ENCODE results near the gene DHPS.

The DHPS gene

GRCh38 chr19:12696366-12697335 lies 15.0 kb upstream of the DHPS start, which contains the start of gene FBXW9:
FBXW9 (minus strand) TSS chr19:12696631; CDS start chr19:12696581, 50 bp downstream.
- Histone ChIP-seq H3K27me3 (replicated peaks in 2 of 5; ENCODE audit: control insufficient read depth in 4 of 5, insufficient read depth in 5 of 5, low read length in 4 of 5) (no peaks in the 10 kb centered on the region), H3K4me1 (ENCODE audit: control extremely low read depth in 1 of 4, control insufficient read depth in 4 of 4, insufficient read depth in 4 of 4, low read length in 3 of 4) (peaks cover 7 to 43% (median 32%) of the 10 kb centered on the region in 4 experiments), H3K27ac (ENCODE audit: insufficient read depth in 1 of 2, low read depth in 1 of 2, low read length in 2 of 2, poor library complexity in 1 of 2, severe bottlenecking in 2 of 2) (peak within 1 kb of the TSS; percentile 68 to 87), H3K9me3 (ENCODE audit: control extremely low read depth in 1 of 5, control insufficient read depth in 4 of 5, insufficient read depth in 2 of 5, low read depth in 1 of 5, low read length in 4 of 5) (no peaks in the 10 kb centered on the region), H3K36me3 (ENCODE audit: control insufficient read depth in 4 of 4, insufficient read depth in 4 of 4, low read length in 3 of 4) (peaks cover 6 to 40% (median 18%) of the 10 kb centered on the region in 4 experiments), H3K4me3 (ENCODE audit: control insufficient read depth in 1 of 7, extremely low read depth in 1 of 7, insufficient read depth in 4 of 7, low read depth in 2 of 7, low read length in 6 of 7) (peak within 1 kb of the TSS; percentile 60 to 93 (median 84))
- CTCF ChIA-PET = interaction anchor here (0.7 to 3.5 kb wide), 13 partner anchors 11 to 132 kb away, joined by 3 to 27 read pairs (median 3); partner anchors contain the start of genes DHPS and JUNB
- POLR2A ChIA-PET = interaction anchor here (0.5 to 1.7 kb wide), 8 partner anchors 12 to 1721 kb away, joined by 3 to 10 read pairs (median 3); partner anchors contain the start of gene DHPS
- 4% methylated on average over 56 of the region's 59 CpGs for WGBS (ENCODE audit: insufficient coverage)
- peak; percentile 99 for DNase-seq

- Histone ChIP-seq H3K9me3 (ENCODE audit: control extremely low read depth in 1 of 5, control insufficient read depth in 4 of 5, insufficient read depth in 2 of 5, low read depth in 1 of 5, low read length in 4 of 5) (no peaks in the 10 kb centered on the region), H3K27ac (ENCODE audit: insufficient read depth in 1 of 2, low read depth in 1 of 2, low read length in 2 of 2, poor library complexity in 1 of 2, severe bottlenecking in 2 of 2) (peak overlapping the region in 1 of 2 experiments; percentile 87), H3K36me3 (ENCODE audit: control insufficient read depth in 4 of 4, insufficient read depth in 4 of 4, low read length in 3 of 4) (peaks cover 5 to 39% (median 17%) of the 10 kb centered on the region in 4 experiments), H3K4me1 (ENCODE audit: control extremely low read depth in 1 of 4, control insufficient read depth in 4 of 4, insufficient read depth in 4 of 4, low read length in 3 of 4) (peaks cover 7 to 45% (median 32%) of the 10 kb centered on the region in 4 experiments), H3K4me3 (ENCODE audit: control insufficient read depth in 1 of 7, extremely low read depth in 1 of 7, insufficient read depth in 4 of 7, low read depth in 2 of 7, low read length in 6 of 7) (peak overlapping the region; percentile 60 to 93 (median 84)), H3K27me3 (replicated peaks in 2 of 5; ENCODE audit: control insufficient read depth in 4 of 5, insufficient read depth in 5 of 5, low read length in 4 of 5) (no peaks in the 10 kb centered on the region)
- ChIA-PET POLR2A (interaction anchor here (0.6 to 1.7 kb wide), 6 partner anchors 11 to 268 kb away, joined by 3 to 10 read pairs (median 4); partner anchors contain the start of gene DHPS), CTCF (interaction anchor here (0.7 to 3.5 kb wide), 11 partner anchors 10 to 132 kb away, joined by 3 to 27 read pairs (median 3); partner anchors contain the start of genes DHPS and JUNB)
- under 1% methylated on average over 32 of the region's 36 CpGs for WGBS (ENCODE audit: insufficient coverage)
- no peak for DNase-seq
Observed at GRCh38 chr19:12695997-12696365, 14.3 kb upstream of the DHPS start.

GRCh38 chr19:12695514-12695913 lies 13.8 kb upstream of the DHPS start:
- H3K4me3 ChIP-seq (ENCODE audit: control insufficient read depth in 1 of 7, extremely low read depth in 1 of 7, insufficient read depth in 4 of 7, low read depth in 2 of 7, low read length in 6 of 7) = peak overlapping the region in 6 of 7 experiments; percentile 8 to 93 (median 83)
- 100% methylated on average over 1 of the region's 1 CpG for WGBS (ENCODE audit: insufficient coverage)
- no peak for DNase-seq
- peaks cover 5 to 34% (median 13%) of the 10 kb centered on the region in 4 experiments for H3K36me3 ChIP-seq (ENCODE audit: control insufficient read depth in 4 of 4, insufficient read depth in 4 of 4, low read length in 3 of 4)
- no peaks in the 10 kb centered on the region for H3K27me3 ChIP-seq (replicated peaks in 2 of 5; ENCODE audit: control insufficient read depth in 4 of 5, insufficient read depth in 5 of 5, low read length in 4 of 5)
- POLR2A ChIA-PET = interaction anchor here (1.7 kb wide), 1 partner anchor 14 kb away, joined by 10 read pairs; the partner anchor contains the start of gene DHPS
- H3K9me3 ChIP-seq (ENCODE audit: control extremely low read depth in 1 of 5, control insufficient read depth in 4 of 5, insufficient read depth in 2 of 5, low read depth in 1 of 5, low read length in 4 of 5) = no peaks in the 10 kb centered on the region
- CTCF ChIA-PET = interaction anchor here (0.7 to 3.5 kb wide), 5 partner anchors 10 to 133 kb away, joined by 3 to 27 read pairs (median 4); partner anchors contain the start of gene DHPS
- H3K27ac ChIP-seq (ENCODE audit: insufficient read depth in 1 of 2, low read depth in 1 of 2, low read length in 2 of 2, poor library complexity in 1 of 2, severe bottlenecking in 2 of 2) = peak overlapping the region in 1 of 2 experiments; percentile 87
- peaks cover 7 to 48% (median 34%) of the 10 kb centered on the region in 4 experiments for H3K4me1 ChIP-seq (ENCODE audit: control extremely low read depth in 1 of 4, control insufficient read depth in 4 of 4, insufficient read depth in 4 of 4, low read length in 3 of 4)

GRCh38 chr19:12695096-12695495 lies 13.4 kb upstream of the DHPS start:
- Histone ChIP-seq H3K36me3 (ENCODE audit: control insufficient read depth in 4 of 4, insufficient read depth in 4 of 4, low read length in 3 of 4) (peaks cover 5 to 30% (median 11%) of the 10 kb centered on the region in 4 experiments), H3K9me3 (ENCODE audit: control extremely low read depth in 1 of 5, control insufficient read depth in 4 of 5, insufficient read depth in 2 of 5, low read depth in 1 of 5, low read length in 4 of 5) (no peaks in the 10 kb centered on the region), H3K27me3 (replicated peaks in 2 of 5; ENCODE audit: control insufficient read depth in 4 of 5, insufficient read depth in 5 of 5, low read length in 4 of 5) (no peaks in the 10 kb centered on the region), H3K27ac (ENCODE audit: insufficient read depth in 1 of 2, low read depth in 1 of 2, low read length in 2 of 2, poor library complexity in 1 of 2, severe bottlenecking in 2 of 2) (no peak overlapping the region), H3K4me1 (ENCODE audit: control extremely low read depth in 1 of 4, control insufficient read depth in 4 of 4, insufficient read depth in 4 of 4, low read length in 3 of 4) (peaks cover 7 to 51% (median 36%) of the 10 kb centered on the region in 4 experiments), H3K4me3 (ENCODE audit: control insufficient read depth in 1 of 7, extremely low read depth in 1 of 7, insufficient read depth in 4 of 7, low read depth in 2 of 7, low read length in 6 of 7) (peak overlapping the region in 2 of 7 experiments; percentile 54 to 93)
- 86% methylated on average over 1 of the region's 2 CpGs for WGBS (ENCODE audit: insufficient coverage)
- POLR2A ChIA-PET = no interaction called here
- peak in 2 of 3 donors; percentile 55 to 57 for DNase-seq
- CTCF ChIA-PET = interaction anchor here (0.7 to 3.5 kb wide), 4 partner anchors 9 to 18 kb away, joined by 3 to 27 read pairs (median 6); partner anchors contain the start of gene DHPS

- ChIA-PET POLR2A (interaction anchor here (0.6 kb wide), 1 partner anchor 40 kb away, joined by 3 read pairs; no protein-coding TSS in a partner anchor), CTCF (interaction anchor here (1.4 to 3.5 kb wide), 3 partner anchors 9 to 18 kb away, joined by 4 to 27 read pairs (median 7); no protein-coding TSS in a partner anchor)
- Histone ChIP-seq H3K27ac (ENCODE audit: insufficient read depth in 1 of 2, low read depth in 1 of 2, low read length in 2 of 2, poor library complexity in 1 of 2, severe bottlenecking in 2 of 2) (no peak overlapping the region), H3K36me3 (ENCODE audit: control insufficient read depth in 4 of 4, insufficient read depth in 4 of 4, low read length in 3 of 4) (peaks cover 2 to 26% (median 9%) of the 10 kb centered on the region in 4 experiments), H3K4me1 (ENCODE audit: control extremely low read depth in 1 of 4, control insufficient read depth in 4 of 4, insufficient read depth in 4 of 4, low read length in 3 of 4) (peaks cover 7 to 56% (median 41%) of the 10 kb centered on the region in 4 experiments), H3K4me3 (ENCODE audit: control insufficient read depth in 1 of 7, extremely low read depth in 1 of 7, insufficient read depth in 4 of 7, low read depth in 2 of 7, low read length in 6 of 7) (no peak overlapping the region), H3K9me3 (ENCODE audit: control extremely low read depth in 1 of 5, control insufficient read depth in 4 of 5, insufficient read depth in 2 of 5, low read depth in 1 of 5, low read length in 4 of 5) (no peaks in the 10 kb centered on the region), H3K27me3 (replicated peaks in 2 of 5; ENCODE audit: control insufficient read depth in 4 of 5, insufficient read depth in 5 of 5, low read length in 4 of 5) (no peaks in the 10 kb centered on the region)
- no peak for DNase-seq
- 97% methylated on average over 15 of the region's 16 CpGs for WGBS (ENCODE audit: insufficient coverage)
Observed at GRCh38 chr19:12694641-12695040, 13.0 kb upstream of the DHPS start.

- WGBS (ENCODE audit: insufficient coverage) = 95% methylated on average over 5 of the region's 5 CpGs
- H3K27me3 ChIP-seq (replicated peaks in 2 of 5; ENCODE audit: control insufficient read depth in 4 of 5, insufficient read depth in 5 of 5, low read length in 4 of 5) = no peaks in the 10 kb centered on the region
- H3K4me3 ChIP-seq (ENCODE audit: control insufficient read depth in 1 of 7, extremely low read depth in 1 of 7, insufficient read depth in 4 of 7, low read depth in 2 of 7, low read length in 6 of 7) = no peak overlapping the region
- H3K36me3 ChIP-seq (ENCODE audit: control insufficient read depth in 4 of 4, insufficient read depth in 4 of 4, low read length in 3 of 4) = peaks cover 2 to 12% (median 5%) of the 10 kb centered on the region in 4 experiments
- peaks cover 7 to 60% (median 53%) of the 10 kb centered on the region in 4 experiments for H3K4me1 ChIP-seq (ENCODE audit: control extremely low read depth in 1 of 4, control insufficient read depth in 4 of 4, insufficient read depth in 4 of 4, low read length in 3 of 4)
- POLR2A ChIA-PET = no interaction called here
- CTCF ChIA-PET = interaction anchor here (1.5 to 2.1 kb wide), 2 partner anchors 15 to 63 kb away, joined by 5 to 13 read pairs; no protein-coding TSS in a partner anchor
- H3K9me3 ChIP-seq (ENCODE audit: control extremely low read depth in 1 of 5, control insufficient read depth in 4 of 5, insufficient read depth in 2 of 5, low read depth in 1 of 5, low read length in 4 of 5) = no peaks in the 10 kb centered on the region
- no peak for DNase-seq
- no peak overlapping the region for H3K27ac ChIP-seq (ENCODE audit: insufficient read depth in 1 of 2, low read depth in 1 of 2, low read length in 2 of 2, poor library complexity in 1 of 2, severe bottlenecking in 2 of 2)
Observed at GRCh38 chr19:12692960-12693359, 11.3 kb upstream of the DHPS start.

All from common myeloid progenitor, CD34-positive (primary cell).